Measurements from ENCODE around the gene ZNF611. TPM values are rescaled to one million over a fixed set of nuclear protein-coding genes. Genes with fewer than 3 reads are reported as not detected.

Gene ZNF611
- total and polyA plus RNA-seq, 10 of the 15 experiments (the other 5 are each of a cell fraction or from before 2014, with no cell fraction given), result 1.4 to 16.8 (median 7.6) TPM

- TF ChIP-seq, protein P1, sequence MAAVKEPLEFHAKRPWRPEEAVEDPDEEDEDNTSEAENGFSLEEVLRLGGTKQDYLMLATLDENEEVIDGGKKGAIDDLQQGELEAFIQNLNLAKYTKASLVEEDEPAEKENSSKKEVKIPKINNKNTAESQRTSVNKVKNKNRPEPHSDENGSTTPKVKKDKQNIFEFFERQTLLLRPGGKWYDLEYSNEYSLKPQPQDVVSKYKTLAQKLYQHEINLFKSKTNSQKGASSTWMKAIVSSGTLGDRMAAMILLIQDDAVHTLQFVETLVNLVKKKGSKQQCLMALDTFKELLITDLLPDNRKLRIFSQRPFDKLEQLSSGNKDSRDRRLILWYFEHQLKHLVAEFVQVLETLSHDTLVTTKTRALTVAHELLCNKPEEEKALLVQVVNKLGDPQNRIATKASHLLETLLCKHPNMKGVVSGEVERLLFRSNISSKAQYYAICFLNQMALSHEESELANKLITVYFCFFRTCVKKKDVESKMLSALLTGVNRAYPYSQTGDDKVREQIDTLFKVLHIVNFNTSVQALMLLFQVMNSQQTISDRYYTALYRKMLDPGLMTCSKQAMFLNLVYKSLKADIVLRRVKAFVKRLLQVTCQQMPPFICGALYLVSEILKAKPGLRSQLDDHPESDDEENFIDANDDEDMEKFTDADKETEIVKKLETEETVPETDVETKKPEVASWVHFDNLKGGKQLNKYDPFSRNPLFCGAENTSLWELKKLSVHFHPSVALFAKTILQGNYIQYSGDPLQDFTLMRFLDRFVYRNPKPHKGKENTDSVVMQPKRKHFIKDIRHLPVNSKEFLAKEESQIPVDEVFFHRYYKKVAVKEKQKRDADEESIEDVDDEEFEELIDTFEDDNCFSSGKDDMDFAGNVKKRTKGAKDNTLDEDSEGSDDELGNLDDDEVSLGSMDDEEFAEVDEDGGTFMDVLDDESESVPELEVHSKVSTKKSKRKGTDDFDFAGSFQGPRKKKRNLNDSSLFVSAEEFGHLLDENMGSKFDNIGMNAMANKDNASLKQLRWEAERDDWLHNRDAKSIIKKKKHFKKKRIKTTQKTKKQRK (IDR thresholded peaks at IDR 0.05; ENCODE audit: low read depth, low read length), result no peak
- TF ChIP-seq NR2C2 (IDR thresholded peaks at IDR 0.05; ENCODE audit: borderline replicate concordance, control insufficient read depth, insufficient read length, low read depth) (no peak), IKZF2 (IDR thresholded peaks at IDR 0.05) (no peak), RCOR1 (conservative IDR thresholded peaks at IDR 0.05; ENCODE audit: low read depth, low read length) (no peak), NR2C1 (IDR thresholded peaks at IDR 0.05) (no peak)
Observed at GRCh38 chr19:52673014-52673413, 61.8 kb downstream of the ZNF611 start (continued).

- no peak for DNase-seq (ENCODE audit: low read depth, low spot score)
- H3K4me3 ChIP-seq, result no peak overlapping the region
- H3K4me1 ChIP-seq (ENCODE audit: control insufficient read depth, insufficient read depth, low read length), result no peaks in the 10 kb centered on the region
- in situ Hi-C loops (cut with MboI) (no loop called here), intact Hi-C loops (cut with micrococcal nuclease; ENCODE audit: unreplicated experiment) (no loop called here)
- H3K36me3 ChIP-seq (ENCODE audit: control insufficient read depth in 2 of 2, insufficient read depth in 2 of 2, low read length in 1 of 2), result no peaks in the 10 kb centered on the region
- ChIA-PET RAD21 (ENCODE audit: unreplicated experiment) (no interaction called here), CTCF (interaction anchor here (0.6 kb wide), 1 partner anchor 12 kb away, joined by 3 read pairs; no protein-coding TSS in a partner anchor), SMC1A (ENCODE audit: uncharacterized antibody, unreplicated experiment) (no interaction called here), POLR2A (no interaction called here)
- H3K9ac ChIP-seq (ENCODE audit: control insufficient read depth, insufficient read depth, low read length), result no peak overlapping the region
- ATAC-seq, result no peak
- H4K20me1 ChIP-seq (ENCODE audit: control insufficient read depth, insufficient read depth), result no peaks in the 10 kb centered on the region
- H3K9me3 ChIP-seq (replicated peaks; ENCODE audit: control insufficient read depth, insufficient read depth, low read length), result peaks cover 5% of the 10 kb centered on the region; the same call in 1 of the 3 replicates
- no peak overlapping the region for H3K27ac ChIP-seq (ENCODE audit: control insufficient read depth, insufficient read depth)
- no peaks in the 10 kb centered on the region for H3K79me2 ChIP-seq (ENCODE audit: control insufficient read depth, insufficient read depth, low read length)
- no TSS peak for BruUV-seq (replicated peaks)
- H3K4me2 ChIP-seq (ENCODE audit: control insufficient read depth, insufficient read depth), result no peak overlapping the region
- FAIRE-seq, result no peak
- WGBS (ENCODE audit: insufficient coverage, insufficient replicate concordance, low lambda C conversion rate, missing lambda C conversion rate), result 82% methylated on average over 4 of the region's 4 CpGs
- no peaks in the 10 kb centered on the region for H3K27me3 ChIP-seq (replicated peaks in 1 of 2; ENCODE audit: control insufficient read depth in 2 of 2, insufficient read depth in 2 of 2, low read length in 1 of 2)
- no peak overlapping the region for H2AFZ ChIP-seq (ENCODE audit: control insufficient read depth, low read depth, low read length)
- TF ChIP-seq POLR2AphosphoS2 (IDR thresholded peaks at IDR 0.05; ENCODE audit: low read depth, low read length), result no peak
- no peak for TF ChIP-seq MYB (IDR thresholded peaks at IDR 0.05; ENCODE audit: borderline replicate concordance, low read depth, low read length)
- TF ChIP-seq SRF (IDR thresholded peaks at IDR 0.05; ENCODE audit: low read depth in 2 of 2, low read length in 2 of 2), result no peak
- TF ChIP-seq, protein P2, sequence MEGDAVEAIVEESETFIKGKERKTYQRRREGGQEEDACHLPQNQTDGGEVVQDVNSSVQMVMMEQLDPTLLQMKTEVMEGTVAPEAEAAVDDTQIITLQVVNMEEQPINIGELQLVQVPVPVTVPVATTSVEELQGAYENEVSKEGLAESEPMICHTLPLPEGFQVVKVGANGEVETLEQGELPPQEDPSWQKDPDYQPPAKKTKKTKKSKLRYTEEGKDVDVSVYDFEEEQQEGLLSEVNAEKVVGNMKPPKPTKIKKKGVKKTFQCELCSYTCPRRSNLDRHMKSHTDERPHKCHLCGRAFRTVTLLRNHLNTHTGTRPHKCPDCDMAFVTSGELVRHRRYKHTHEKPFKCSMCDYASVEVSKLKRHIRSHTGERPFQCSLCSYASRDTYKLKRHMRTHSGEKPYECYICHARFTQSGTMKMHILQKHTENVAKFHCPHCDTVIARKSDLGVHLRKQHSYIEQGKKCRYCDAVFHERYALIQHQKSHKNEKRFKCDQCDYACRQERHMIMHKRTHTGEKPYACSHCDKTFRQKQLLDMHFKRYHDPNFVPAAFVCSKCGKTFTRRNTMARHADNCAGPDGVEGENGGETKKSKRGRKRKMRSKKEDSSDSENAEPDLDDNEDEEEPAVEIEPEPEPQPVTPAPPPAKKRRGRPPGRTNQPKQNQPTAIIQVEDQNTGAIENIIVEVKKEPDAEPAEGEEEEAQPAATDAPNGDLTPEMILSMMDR (IDR thresholded peaks at IDR 0.05 in 2 of 3, conservative IDR thresholded peaks at IDR 0.05 in 1 of 3; ENCODE audit: control insufficient read depth in 2 of 3, extremely low read depth in 1 of 3, insufficient read depth in 1 of 3, low read depth in 3 of 3, low read length in 3 of 3), result no peak
- TF ChIP-seq NFYA (IDR thresholded peaks at IDR 0.05; ENCODE audit: borderline replicate concordance, low read depth, low read length), result no peak
- TF ChIP-seq ELK1 (IDR thresholded peaks at IDR 0.05; ENCODE audit: low read depth, low read length), result no peak
- TF ChIP-seq, protein P1 (IDR thresholded peaks at IDR 0.05; ENCODE audit: low read depth, low read length), result no peak
- no peak for TF ChIP-seq IRF4 (IDR thresholded peaks at IDR 0.05; ENCODE audit: low read depth, low read length)
Observed at GRCh38 chr19:52670046-52670445, 64.8 kb downstream of the ZNF611 start.
